GM19351 (cell line): Measurements from ENCODE around the gene ZSCAN31.
A peak's percentile ranks its signal among the peaks of the same experiment; 100 is the strongest.
"Not testable (repeated sequence)": the region's sequence is repeated elsewhere in the genome, so short reads cannot be mapped to it uniquely, and the experiment has no call there.

Source experiments
- ATAC-seq: cut with Tn5 transposase; IDR thresholded peaks from one replicate; pipeline ENCODE4 v1.9.1; 2021; ENCODE audit warnings: mild to moderate bottlenecking, moderate library complexity; ENCODE audit not compliant: unreplicated experiment

ZSCAN31 gene

DNA sequence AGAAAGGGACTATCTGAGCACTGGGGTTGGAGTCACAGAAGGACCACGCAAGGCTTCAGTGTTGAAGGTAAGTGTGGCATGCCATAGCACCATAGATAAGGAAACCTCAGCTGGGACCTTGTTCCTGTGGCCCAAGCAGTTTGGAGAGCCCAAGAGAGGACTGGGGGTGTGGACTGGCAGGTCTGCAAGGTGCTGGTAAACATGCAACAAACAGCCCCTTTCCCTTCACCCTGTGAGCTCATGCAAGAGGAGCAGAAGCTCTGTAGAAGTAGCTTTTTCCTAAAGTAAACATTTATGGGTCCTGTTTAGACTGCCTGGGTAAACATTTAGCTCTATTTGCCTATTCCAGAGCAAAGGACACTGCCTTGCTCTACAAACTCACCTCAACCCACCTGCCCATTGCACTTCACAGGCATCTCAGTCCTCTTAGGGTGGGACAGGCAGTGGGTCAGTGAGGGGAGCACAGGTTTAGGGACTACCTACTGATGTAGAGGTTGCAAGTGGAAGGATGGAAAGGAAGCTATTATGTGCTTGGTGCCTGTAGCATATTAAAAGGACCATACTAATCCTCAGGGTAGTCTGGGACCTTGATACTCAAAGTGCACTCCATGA is 12.0 kb downstream of the ZSCAN31 start:
- no peak for ATAC-seq

- ATAC-seq, result no peak
These were observed 13.3 kb downstream of the ZSCAN31 start for GRCh38 chr6:28322661-28323060.

GRCh38 chr6:28317866-28318265 is 18.1 kb downstream of the ZSCAN31 start:
- ATAC-seq, result not testable (repeated sequence)

DNA sequence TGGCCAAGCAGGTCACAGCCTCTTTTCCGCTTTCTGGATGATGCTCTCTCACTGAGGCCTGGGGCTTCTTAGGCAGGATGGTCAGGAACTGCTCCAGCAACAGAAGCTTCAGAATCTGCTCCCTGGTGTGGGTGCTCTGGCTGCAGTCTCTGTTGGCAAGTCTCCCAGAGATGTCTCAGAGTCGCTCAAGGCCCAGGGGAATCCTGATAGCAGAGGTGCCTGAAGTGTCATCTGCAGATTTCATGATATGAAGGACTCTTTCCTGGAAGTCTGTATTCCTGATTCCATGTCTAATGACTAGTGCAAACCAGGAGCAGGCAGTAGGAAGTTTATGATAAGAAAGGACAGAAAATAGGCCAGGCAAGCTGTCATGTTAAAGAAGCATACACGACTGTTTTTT is 20.3 kb downstream of the ZSCAN31 start:
- ATAC-seq, result no peak

DNA sequence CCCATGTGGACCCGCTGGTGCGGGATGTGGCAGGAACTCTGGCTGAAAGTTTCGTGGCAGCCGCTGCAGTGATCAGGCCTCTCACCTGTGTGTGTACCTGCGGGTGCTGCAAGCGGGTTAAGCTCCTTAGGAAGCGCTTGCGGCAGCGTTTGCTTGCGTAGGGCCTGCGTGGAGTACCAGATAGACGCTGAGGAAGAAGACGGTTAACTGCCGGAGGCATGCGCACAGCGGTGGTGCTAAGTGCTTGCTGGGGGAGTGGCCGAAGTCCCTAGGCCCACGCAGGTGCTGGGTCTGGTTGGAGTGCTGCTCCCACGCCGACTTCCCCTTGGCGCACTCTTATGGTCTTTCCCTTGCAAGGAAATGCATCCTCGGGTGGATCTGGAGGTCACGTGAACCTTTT is 23.0 kb downstream of the ZSCAN31 start:
- no peak for ATAC-seq

DNA sequence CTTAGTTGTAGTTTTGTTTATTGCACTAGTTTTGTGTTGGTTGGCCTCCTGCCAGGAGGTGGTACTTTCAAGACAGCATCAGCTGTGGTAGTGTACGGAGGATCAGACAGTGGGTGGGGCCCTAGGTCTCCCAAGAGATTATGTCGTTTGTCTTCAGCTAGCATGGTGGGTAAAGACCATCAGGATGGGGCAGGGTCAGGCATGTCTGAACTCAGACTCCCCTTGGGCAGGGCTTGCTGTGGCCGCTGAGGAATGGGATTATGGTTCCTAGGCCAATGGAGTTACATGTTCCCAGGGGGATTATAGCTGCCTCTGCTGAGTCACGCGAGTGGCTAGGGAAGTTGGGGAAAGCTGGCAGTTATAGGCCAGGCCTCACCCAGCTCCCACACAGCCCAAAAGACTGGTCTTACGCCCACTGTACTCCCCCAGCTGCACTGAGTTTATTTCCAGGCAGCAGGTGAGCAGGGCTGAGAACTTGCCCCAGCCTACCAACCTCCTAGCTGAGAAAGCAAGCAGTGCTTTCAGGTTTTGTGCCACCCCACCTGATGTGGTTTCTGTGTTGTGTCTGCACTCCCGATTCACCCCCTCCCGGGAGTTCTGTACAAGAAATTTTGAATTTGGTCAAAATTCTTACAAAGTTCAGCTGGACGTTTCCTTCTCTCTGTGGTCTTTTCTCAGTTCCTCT is 24.7 kb downstream of the ZSCAN31 start:
- ATAC-seq, result no peak

DNA sequence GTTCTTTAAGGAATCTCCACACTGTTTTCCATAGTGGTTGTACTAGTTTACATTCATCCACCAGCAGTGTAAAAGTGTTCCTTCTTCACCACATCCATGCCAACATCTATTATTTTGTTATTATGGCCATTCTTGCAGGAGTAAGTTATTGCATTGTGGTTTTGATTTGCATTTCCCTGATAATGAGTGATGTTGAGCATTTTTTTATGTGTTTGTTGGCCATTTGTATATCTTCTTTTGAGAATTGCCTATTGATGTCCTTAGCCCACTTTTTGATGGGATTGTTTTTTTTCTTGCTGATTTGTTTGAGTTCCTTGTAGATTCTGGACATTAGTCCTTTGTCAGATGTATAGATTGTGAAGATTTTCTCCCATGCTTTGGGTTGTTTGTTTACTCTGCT is 29.6 kb downstream of the ZSCAN31 start:
- ATAC-seq, result not testable (repeated sequence)

DNA sequence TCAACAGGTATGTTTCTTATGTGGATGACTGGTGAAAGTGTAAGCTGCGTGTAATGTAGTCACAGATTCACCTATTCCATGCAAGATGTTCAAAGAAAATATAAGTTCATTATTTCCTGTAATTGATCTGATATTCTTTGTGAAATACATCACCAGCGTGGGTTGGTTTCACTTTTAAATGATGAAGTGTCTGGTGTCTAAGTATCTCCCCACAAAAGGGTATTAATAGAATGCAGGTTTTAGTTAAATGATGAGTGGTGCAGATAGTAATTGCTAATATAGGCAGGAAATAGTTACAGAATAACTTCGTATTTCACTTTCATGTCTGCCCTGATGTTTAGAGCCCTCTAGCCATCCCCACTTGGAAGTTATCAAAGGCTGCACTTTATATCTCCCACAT is 32.4 kb downstream of the ZSCAN31 start:
- peak; percentile 88 for ATAC-seq

GRCh38 chr6:28296520-28297060 is 39.4 kb downstream of the ZSCAN31 start:
- ATAC-seq, result no peak

- ATAC-seq, result no peak
These were observed 40.6 kb downstream of the ZSCAN31 start for GRCh38 chr6:28295326-28295725.

DNA sequence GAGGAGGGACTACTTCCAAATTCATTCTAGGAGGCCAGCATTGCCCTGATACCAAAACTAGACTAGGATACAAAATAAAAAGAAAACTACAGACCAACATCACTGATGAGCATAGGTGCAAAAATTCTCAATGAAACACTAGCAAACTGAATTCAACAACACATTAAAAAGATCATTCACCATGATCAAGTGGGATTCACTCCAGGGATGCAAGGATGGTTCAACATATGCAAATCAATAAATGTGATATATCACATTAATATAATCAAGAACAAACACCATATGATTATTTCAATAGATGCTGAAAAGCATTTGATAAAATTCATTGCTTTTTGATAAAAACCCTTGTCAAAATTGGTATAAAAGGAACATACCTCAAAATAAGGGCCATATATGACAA is 44.4 kb downstream of the ZSCAN31 start:
- no peak for ATAC-seq

- ATAC-seq, result no peak
These were observed 53.0 kb downstream of the ZSCAN31 start for GRCh38 chr6:28282926-28283325.

- ATAC-seq, result peak; percentile 79
These were observed 54.5 kb downstream of the ZSCAN31 start, which contains the start of gene PGBD1 for GRCh38 chr6:28281288-28282064. PGBD1 (plus strand) TSS chr6:28281572; CDS start chr6:28283814, 2,242 bp downstream.

GRCh38 chr6:28280595-28281287 is 55.2 kb downstream of the ZSCAN31 start:
- ATAC-seq, result no peak

- ATAC-seq, result no peak
These were observed 58.2 kb downstream of the ZSCAN31 start for GRCh38 chr6:28277746-28278145.

- ATAC-seq, result no peak
These were observed 61.1 kb downstream of the ZSCAN31 start for GRCh38 chr6:28274888-28275287.
